Stimulated activated CD4-positive, alpha-beta T cell treated with anti-CD3 and anti-CD28 coated beads, Interleukin-15, amount 100 ng/mL, for 24 hours (primary cell): ENCODE measurements around the gene GPR37L1.

Experiments used
- DNase-seq: peaks from one replicate; pipeline ENCODE4 v3.0.0-alpha.2; 2020

The GPR37L1 gene, protein sequence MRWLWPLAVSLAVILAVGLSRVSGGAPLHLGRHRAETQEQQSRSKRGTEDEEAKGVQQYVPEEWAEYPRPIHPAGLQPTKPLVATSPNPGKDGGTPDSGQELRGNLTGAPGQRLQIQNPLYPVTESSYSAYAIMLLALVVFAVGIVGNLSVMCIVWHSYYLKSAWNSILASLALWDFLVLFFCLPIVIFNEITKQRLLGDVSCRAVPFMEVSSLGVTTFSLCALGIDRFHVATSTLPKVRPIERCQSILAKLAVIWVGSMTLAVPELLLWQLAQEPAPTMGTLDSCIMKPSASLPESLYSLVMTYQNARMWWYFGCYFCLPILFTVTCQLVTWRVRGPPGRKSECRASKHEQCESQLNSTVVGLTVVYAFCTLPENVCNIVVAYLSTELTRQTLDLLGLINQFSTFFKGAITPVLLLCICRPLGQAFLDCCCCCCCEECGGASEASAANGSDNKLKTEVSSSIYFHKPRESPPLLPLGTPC

DNA sequence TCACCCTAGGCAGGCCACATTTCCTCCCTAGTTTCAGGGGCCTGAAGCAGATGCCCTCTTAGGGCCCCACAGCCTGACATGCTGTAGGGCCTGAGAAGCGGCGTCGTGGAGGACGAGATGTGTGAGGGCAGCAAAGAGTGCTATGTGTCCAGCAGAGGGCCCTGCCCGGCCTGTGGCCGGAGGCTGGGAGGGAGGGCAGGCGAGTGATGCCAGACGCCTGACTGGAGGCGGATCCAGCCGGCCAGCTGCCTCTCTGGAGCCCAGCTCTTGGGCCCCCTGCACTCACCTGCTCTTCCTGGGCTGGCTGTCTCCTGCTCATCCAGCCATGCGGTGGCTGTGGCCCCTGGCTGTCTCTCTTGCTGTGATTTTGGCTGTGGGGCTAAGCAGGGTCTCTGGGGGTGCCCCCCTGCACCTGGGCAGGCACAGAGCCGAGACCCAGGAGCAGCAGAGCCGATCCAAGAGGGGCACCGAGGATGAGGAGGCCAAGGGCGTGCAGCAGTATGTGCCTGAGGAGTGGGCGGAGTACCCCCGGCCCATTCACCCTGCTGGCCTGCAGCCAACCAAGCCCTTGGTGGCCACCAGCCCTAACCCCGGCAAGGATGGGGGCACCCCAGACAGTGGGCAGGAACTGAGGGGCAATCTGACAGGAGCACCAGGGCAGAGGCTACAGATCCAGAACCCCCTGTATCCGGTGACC lies at the start of gene GPR37L1:
Gene GPR37L1 (plus strand): TSS at position 279 of the 697 bp plus-strand sequence. CDS start 47 bp downstream, at position 326.
- no peak for DNase-seq

DNA sequence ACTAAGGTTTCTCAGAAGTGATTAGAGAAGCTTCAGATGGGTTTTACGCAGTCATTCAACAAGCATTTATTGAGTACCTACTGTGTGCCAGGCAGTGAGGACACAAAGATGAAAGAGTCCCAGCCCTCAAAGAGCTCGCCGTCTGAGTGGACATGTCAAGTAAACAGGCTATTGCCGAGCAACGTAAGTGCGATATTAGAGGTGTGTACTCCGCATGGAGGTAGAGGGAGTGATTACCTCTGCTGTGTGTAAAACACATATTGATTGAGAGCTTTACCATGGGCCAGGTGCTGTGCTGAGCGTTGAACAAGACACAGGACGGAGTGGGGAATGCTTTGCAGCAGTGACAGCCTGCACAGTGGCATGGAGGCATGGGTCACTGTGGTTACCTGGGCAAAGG lies 49.5 kb upstream of the GPR37L1 start:
- no peak for DNase-seq

DNA sequence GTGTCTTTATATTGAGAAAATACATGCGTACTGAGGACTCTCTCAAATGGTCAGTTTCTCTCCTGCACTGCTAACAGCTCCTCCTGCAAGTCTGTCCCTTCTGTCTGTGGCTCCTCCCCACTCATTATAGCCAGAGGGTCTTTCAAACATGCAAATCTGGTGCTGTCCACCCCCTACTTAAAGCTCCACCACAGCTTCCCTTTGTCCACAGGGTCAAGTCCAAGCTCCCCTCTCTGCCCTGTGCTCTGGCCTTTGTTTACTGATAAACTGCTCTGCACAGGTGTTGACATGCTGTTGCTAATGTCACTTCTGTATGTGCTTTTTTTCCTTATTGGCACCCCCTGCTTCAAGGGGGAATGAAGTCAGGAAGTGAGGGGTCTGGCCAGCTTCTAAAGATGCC lies 47.7 kb upstream of the GPR37L1 start:
- DNase-seq: no peak

- DNase-seq: no peak
Measured at GRCh38 chr1:202075389-202075788, 47.3 kb upstream of the GPR37L1 start.

- DNase-seq: no peak
Measured at GRCh38 chr1:202076050-202076511, 46.6 kb upstream of the GPR37L1 start.

- no peak for DNase-seq
Measured at GRCh38 chr1:202078241-202078640, 44.5 kb upstream of the GPR37L1 start.

DNA sequence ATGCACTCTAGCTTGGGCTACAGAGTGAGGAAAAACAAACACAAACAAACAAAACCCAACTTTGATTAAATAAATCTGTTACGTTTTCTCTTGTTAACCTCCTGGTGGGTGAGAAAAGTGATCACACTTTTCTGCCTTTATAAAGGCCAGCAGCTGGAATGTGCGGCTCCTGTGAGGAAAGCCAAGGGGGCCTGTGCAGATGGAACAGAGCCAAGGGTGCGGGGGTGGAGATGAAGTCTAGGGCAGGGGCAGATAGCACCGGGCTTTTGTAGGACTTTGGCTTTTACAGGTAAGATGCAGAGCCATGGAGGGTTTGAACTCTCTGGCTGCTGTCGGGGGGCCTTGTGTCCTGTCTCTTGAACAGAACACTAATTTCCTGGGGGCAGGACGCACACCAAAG lies 40.7 kb upstream of the GPR37L1 start:
- no peak for DNase-seq

- DNase-seq: no peak
Measured at GRCh38 chr1:202084791-202085681, 37.7 kb upstream of the GPR37L1 start.

DNA sequence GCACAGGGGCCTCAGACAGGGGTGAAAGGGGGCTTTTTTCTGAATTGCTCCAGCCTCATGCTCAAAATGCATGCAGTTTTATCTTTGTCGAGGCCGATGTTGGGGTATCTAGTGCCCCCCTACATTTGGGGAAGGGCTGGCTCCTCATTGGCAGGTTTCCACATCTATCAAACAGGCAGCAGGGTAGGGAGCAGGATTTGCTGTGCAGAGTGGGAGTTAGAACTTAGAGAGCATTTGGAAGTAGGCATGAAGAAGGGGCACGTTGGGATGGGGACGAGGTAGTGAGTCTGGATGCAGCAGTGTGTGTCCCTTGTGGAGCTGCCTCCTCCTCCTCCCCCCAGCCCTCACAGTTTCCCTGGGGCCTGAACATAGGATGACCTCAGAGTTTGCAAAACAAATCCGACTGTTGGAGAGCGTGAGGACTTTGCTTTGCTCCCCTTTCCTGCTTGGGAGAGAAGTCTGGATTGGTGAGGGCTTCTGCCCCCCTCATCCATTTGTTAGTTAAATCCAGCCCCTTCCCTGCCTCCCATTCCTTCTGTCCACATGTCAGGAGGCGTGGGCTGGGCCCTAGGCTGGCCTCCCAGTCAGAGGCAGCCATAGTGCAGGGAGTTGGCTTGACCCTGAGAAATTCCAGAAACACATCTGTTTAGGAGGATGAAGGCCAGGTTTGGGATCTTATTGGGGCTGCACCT lies 36.9 kb upstream of the GPR37L1 start:
- DNase-seq: no peak

DNA sequence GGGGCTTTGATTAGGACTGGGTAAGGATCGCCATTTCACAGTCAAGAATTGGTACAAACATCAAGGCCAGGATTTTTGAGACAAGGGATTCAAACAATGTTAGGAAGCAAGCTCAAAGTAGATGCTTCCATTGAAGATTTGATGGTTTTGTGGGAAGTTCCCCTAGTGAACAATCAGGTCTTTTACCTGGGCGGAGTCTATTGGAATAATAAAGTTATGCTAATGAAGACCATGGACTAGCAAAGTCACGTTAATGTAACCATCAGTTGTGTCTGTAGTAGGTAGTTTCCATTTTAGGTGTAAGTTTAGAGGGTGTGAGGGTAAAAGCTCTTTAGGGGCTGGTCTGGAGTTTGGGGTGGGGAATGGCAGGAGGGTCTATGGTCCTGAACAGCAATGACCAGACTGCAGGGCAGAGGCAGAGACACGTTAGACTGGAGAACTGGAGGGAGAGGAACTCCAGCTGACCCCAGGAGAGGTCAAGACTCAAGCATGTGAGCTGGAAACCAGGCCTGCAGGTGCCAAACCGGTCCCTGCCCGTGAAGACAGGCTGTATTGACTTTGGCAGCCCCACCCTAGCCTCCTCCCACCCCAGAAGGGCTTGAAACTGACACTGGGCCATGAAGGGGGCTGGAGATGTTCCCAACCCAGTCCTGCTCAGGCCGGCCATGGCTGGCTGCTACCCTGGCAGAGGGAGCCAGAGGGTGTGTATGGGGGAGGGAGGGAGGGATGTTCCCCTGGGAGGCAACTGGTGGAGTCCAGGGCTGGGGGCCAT lies 36.0 kb upstream of the GPR37L1 start:
- DNase-seq: no peak

DNA sequence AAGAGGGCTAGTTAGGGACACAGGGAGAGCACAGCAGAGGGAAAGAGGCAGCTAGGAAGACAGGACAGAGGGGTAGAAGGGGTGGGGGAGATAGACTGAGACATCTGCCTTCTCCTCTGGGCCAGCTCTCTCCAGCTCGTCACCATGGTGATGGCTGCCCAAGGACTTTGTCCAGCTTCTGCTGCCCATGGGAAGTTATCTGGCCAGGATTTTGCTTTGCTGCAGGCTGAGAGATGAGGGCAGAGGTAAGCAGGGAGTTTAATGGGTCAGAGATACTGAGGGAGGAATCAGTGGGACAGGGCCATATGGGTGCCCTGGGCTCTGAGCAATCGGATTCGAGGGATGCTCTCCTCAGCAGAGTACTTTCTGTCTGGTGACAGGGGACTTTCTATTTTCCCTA lies 34.5 kb upstream of the GPR37L1 start:
- DNase-seq: no peak

- no peak for DNase-seq
Measured at GRCh38 chr1:202090994-202091393, 31.7 kb upstream of the GPR37L1 start.

DNA sequence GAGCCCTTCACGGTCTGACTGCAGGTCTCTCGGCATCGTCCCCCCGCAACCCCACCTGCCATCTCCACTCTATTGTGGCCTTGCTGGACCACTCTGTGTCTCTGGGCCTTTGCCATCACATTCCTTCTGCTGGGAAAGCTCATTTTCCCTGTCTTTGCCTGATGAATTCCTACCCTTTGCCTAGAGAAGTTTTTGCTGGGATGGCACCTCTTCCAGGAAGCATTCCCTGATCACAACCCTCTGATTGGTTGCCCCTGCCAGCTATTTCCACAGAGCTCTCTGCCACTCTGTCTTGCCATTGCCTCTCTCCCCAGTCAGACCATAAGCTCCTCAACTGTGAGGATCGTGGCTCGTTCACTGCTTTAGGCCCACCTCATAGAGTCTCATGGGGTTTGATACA lies 28.9 kb upstream of the GPR37L1 start:
- DNase-seq: no peak

DNA sequence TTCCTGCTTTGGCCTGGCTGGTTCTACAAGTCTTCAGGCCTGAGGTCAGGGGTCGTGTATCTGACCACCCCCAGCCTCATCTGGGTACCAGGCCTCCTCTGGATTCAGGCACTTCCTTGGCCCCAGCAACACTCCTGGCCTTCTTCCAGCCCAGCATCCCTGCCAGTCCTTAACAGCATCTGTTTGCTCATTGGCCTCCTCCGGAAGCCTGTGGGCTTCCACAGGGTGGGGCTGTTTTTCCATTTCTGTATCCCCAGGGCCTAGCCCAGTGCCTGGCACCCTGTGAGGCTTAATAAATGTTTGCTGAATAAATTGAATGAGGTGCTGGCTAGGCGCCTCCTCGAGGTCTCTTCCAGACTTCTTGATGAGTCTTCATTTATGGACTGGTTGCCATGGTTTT lies 21.5 kb upstream of the GPR37L1 start:
- no peak for DNase-seq

GRCh38 chr1:202104073-202104472 lies 18.6 kb upstream of the GPR37L1 start:
- no peak for DNase-seq

- DNase-seq: no peak
Measured at GRCh38 chr1:202105571-202106339, 17.0 kb upstream of the GPR37L1 start.

DNA sequence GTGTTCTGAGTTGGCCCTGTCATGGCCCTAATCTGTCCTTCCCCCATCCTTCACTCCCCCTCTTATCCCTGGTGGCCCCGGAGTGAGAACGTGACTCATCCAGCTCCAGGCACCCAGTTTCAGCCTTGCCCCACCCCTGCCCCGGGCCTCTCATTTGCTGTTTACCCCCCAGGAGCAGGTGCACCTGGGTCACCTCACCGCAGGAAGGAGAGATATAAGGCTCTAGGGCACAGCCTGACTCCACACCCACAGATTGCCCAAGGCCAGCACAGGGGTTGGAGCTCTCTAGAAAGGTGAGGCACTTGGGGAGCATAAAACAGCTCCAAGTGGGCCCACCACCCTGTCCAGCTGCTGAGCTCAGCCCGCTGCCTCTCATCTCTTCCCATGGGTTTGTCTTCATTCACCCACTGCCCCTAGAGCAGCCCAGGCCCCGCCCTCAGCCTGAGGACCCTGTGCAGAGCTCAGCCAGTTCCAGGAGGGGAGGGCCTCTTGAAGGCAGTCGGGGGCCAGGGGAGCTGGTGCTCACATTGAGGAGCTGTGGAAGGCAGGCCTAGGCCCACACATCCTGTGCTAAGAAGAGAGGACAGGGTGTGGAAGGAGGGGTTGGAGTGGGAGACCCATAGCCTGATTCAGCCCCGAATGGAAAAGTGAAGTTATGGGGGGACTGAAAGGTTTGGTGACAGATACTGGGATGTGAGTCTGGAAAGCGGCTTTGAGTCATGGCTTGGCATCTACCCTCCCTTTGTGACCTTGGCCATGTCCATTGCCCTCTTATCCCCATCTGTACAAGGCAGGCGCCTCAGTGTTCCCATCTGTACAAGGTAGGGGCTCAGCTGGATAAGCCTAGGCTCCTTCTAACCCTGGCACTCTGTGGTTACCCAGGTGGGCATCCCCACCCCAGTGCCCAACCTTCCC lies 16.1 kb upstream of the GPR37L1 start:
- DNase-seq: no peak

- no peak for DNase-seq
Measured at GRCh38 chr1:202107321-202107761, 15.4 kb upstream of the GPR37L1 start.
